GM19238 (cell line): ENCODE data around the gene C12orf57.

Experiments used
- DNase-seq: peaks from one replicate; pipeline ENCODE4 v3.0.0; 2011; ENCODE audit warnings: low spot score; ENCODE audit not compliant: insufficient read length

The C12orf57 gene

GRCh38 chr12:6963791-6964413, 20.1 kb downstream of the C12orf57 start:
- DNase-seq: no peak

- no peak for DNase-seq
Observed at GRCh38 chr12:6964605-6965025, 20.8 kb downstream of the C12orf57 start.

- peak; percentile 80 for DNase-seq
Observed at GRCh38 chr12:6965026-6965661, 21.3 kb downstream of the C12orf57 start.

- DNase-seq: no peak
Observed at GRCh38 chr12:6965714-6966113, 21.9 kb downstream of the C12orf57 start.

GRCh38 chr12:6966351-6966750, 22.5 kb downstream of the C12orf57 start:
- no peak for DNase-seq

- DNase-seq: no peak
Observed at GRCh38 chr12:6967651-6968100, 23.9 kb downstream of the C12orf57 start.

- no peak for DNase-seq
Observed at GRCh38 chr12:6968426-6968825, 24.6 kb downstream of the C12orf57 start.

- DNase-seq: no peak
Observed at GRCh38 chr12:6970096-6970527, 26.3 kb downstream of the C12orf57 start.

GRCh38 chr12:6974180-6974579, 30.4 kb downstream of the C12orf57 start:
- DNase-seq: no peak

GRCh38 chr12:6975297-6976032, 31.6 kb downstream of the C12orf57 start:
- no peak for DNase-seq

GRCh38 chr12:6977653-6978052, 33.8 kb downstream of the C12orf57 start:
- no peak for DNase-seq

- DNase-seq: no peak
Observed at GRCh38 chr12:6978188-6978587, 34.4 kb downstream of the C12orf57 start.

GRCh38 chr12:6978611-6979011, 34.8 kb downstream of the C12orf57 start:
- no peak for DNase-seq

- no peak for DNase-seq
Observed at GRCh38 chr12:6979021-6979420, 35.2 kb downstream of the C12orf57 start.

GRCh38 chr12:6979453-6979852, 35.6 kb downstream of the C12orf57 start:
- DNase-seq: no peak

GRCh38 chr12:6980075-6980474, 36.3 kb downstream of the C12orf57 start:
- DNase-seq: no peak

- no peak for DNase-seq
Observed at GRCh38 chr12:6980740-6981139, 36.9 kb downstream of the C12orf57 start.

- DNase-seq: no peak
Observed at GRCh38 chr12:6981152-6982052, 37.6 kb downstream of the C12orf57 start.

- DNase-seq: no peak
Observed at GRCh38 chr12:6982532-6982931, 38.7 kb downstream of the C12orf57 start.

GRCh38 chr12:6987956-6988553, 44.2 kb downstream of the C12orf57 start:
- DNase-seq: no peak
